OCI-M2 (cell line): ENCODE results near the gene CRHR2.
"Not testable (repeated sequence)": the region's sequence is repeated elsewhere in the genome, so short reads cannot be mapped to it uniquely, and the experiment has no call there.

Experiments
- DNase-seq: peaks from one replicate; lab custom pipeline; 2025; ENCODE audit not compliant: unreplicated experiment; lab: John Stamatoyannopoulos, UW

The CRHR2 gene

DNA sequence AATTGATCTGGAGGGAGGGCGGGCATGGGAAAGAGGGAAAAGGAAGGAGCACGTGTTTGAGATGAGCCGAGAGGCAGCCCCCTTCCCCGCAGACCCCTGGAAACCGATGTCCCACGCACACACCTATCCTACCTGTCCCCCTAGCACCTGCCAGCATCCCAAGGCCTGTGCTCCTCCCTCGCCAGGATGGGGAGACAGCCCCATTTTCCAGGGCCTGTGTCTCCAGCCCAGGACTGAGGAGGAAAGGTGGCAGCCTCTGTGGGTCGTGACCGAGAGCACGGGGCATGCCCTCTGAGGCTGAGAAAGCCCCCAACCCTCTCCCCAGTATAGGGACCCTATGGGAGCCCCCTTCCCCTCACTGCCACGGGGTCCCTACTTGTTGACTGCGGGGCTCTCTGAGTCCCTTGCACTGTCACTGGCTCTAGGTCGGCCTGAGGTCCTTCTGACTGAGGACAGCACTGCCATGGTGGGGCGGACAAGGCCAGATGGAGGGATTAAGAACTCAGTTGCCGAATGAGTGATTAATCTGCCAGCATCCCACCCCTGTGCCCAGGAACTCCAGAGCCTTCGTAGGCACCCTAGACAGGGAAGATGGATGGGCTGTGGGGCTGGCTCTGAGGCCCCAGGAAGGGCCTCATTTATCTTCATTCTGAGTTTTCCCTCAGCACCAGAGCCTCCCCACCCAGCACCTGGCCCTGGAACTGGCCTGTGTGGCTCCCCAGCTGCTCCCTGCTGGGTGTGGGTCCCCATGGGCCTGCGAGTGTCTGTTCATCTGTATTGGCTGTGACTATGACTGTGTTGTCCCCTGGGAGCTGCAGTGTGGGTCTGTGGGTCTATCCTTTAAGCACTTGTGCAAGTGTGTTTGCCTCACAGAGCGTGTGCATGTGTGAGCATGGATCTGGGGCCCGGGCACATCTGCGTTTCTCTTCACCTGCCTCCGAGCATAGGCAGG lies 26.0 kb downstream of the CRHR2 start:
- no peak for DNase-seq

- DNase-seq = no peak
These were observed 26.9 kb downstream of the CRHR2 start for GRCh38 chr7:30655096-30655970.

DNA sequence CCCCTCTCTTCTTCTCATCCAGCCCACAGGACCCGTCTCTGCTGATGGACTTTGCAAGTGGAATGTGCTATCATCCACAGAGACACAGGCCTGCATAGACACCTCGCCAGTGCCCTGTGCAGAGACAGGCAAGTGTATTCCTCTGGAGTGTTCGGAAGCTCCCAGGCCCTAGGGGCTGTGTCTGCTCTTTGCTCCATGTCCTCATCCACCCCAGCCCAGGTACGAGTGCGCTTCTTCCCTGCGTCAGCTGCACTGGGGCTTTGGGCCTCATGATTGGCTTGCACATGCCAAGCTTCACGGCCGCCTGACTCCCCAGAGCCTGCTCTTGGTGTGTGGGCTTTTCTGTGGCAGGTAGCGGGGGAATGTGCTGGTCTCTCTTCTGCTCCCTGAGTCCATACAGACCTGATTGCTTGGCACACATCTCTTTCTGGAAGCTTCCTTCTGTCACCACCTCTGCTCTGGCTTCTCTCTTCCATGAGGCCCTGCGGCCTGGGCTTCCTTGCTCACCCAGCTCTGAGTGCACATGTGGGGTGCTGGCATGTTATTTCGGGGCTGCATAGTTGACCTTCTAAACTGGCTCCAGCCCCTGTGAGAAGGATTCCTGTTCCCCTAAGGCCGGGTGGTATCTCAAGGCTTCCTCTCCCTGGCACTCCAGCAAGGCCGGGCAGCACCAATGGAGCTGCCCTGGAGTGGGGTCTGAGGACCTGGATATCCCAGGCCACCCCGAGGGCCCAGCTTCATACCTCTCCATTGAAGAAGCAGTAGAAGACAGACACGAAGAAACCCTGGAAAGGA lies 27.8 kb downstream of the CRHR2 start:
- no peak for DNase-seq

GRCh38 chr7:30652698-30653641 lies 29.3 kb downstream of the CRHR2 start:
- no peak for DNase-seq

- DNase-seq = no peak
These were observed 30.1 kb downstream of the CRHR2 start for GRCh38 chr7:30652132-30652531.

DNA sequence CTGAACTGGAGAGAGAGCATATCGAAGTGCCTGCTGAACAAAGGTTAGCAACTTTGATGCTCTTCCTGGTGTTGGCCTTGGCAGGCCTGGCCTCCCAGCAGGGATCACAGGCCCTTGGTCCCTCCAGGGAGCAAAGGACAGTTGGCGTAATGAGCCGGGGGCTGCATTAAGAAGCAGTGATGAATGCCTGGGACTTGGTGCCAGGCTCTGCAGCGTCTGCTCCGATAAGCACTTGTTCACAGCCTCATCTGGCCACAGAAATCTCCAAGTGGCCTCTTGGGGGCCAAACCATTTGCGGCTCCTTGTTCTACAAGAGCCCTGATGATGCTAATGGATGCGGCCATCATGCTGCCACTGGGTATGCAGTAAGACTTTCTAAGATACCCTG lies 31.8 kb downstream of the CRHR2 start:
- DNase-seq = no peak

DNA sequence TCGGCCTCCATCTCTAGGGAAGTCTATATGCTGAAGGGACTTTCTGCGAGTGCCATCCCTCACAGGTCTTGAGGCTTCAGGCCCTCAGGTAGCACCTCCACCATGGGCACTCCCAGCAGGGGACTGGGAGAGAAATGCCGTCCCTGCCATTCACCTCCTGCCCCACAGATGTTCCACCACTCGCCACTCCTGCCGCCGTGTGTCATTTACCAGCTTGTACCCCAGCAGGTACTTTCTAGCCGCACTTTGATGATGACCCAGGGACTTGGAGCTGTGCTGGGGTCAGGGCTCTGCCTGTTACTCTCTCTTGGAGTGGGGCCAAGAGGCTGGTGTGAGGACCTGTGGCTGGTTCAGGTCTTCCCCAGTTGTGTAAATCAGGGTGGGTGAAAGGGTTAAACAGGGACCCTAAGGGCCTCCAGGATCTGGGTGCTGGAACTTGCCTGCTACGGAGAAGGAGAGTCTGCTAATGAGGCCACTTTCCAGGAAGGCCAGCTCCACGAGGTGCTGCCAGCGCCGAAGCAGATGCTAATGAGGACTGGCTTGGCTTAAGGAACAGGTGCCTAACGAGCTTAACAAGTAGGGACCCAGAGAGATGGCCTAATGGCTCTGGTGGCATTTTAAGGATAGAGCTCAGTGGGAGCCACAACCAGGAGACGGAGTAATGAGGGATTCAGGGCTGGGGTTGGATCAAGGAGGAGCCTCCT lies 32.4 kb downstream of the CRHR2 start:
- DNase-seq = no peak

DNA sequence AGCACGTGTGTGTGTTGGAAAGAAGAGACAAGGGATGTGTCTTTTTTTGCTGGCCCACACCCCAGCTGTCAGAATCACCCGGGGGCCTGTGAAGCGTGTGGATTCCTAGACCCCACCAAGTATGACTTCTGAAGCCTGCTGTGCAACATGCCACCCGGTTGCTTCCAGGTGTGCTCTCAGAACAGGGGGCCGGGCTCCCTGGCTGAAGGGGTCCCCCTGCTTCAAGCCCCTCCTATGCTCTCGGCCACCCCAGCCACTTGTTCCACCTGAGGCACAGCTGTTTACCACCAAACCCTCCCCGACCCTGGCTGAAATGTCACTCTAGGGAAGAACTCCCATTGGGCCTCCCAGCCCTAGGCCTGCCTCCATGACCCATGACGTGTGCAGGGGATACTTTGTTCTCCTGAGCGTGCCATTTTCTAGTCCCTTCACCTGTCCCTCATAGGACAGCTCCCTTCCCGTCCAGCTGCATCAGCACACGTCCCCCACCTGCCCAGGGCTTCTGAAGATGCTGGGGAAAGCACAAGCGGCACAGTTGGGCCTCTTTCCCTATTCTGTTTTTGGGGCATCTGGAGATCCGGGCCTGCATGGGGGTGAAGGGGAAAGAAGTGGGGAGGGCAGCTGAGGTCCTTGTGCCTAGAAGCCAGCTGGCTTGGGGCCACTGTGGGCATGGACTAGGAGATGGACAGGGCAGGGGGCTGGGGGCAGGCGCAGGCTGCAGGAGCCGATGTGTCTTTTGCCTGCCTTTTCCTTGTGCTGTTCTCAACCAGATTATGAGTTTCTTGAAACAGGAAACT lies 33.3 kb downstream of the CRHR2 start:
- no peak for DNase-seq

DNA sequence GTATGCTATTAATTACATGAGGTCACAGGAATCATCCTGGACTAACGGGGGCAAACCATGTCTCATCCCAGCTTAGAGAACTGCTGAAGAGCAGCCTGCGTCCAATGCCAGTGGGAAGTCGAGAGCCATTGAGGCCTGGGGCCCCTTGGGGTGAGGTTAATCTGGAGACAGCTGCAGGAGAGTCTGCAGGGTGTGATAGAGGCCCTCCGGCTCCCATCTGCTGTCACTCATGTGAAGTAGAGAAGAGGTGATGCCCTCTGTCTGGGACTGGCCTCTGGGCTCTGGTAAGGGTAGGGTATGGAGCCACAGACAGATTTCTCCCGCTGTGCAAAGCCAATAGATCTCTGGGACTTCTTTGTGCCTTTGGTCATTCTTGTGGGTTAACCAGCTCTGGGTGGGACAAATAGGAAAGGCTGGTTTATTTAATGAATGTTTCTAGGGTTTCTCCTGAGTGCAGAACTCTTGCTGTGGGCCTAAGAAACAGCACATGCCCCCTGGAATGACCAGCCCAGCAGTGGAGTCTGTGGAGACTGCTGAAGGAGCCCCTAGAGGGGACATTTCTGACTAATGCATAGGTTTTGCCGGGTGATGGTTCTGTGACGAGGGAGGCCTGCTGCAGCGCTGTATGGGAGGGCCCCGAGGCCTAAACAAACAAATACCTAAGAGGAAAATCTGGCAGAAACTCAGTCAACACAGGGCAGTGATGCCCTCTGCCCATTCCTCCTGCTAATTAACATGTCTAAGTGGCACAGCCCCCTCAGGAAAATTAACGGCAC lies 34.5 kb downstream of the CRHR2 start:
- DNase-seq = no peak

GRCh38 chr7:30646154-30646553 lies 36.1 kb downstream of the CRHR2 start:
- DNase-seq = no peak

GRCh38 chr7:30645661-30646060 lies 36.6 kb downstream of the CRHR2 start:
- no peak for DNase-seq

DNA sequence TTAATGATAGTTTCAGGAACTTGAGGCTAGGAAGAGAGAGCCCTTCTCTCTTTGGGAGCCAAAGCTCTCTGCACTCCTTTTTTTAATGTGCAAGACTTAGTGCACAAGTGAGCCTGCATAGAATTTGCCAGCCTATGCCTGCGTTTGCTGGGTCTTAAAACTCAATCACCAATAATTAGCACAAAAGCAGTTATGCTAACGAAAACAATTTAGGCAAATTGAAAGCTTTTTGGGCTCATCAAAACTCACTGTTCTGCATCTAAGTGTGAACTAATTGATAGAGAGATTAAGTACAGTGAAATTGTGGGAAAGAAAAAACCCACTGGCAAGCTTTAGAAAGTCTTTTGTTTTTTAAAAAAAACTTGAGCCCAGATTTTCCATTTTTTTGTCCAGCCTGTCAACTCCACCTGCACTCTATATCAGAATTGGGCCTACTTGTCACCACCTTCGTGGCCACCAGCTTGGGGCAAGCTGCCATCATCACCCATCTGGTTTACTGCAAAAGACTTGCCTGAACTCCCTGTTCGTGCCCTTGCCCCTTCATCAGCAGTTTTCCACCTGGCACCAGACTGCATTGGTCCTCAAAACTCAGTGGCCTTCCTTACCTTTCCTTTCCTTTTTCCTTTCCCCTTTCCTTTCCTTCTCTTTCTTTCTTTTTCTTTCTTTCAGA lies 37.8 kb downstream of the CRHR2 start:
- DNase-seq = no peak

DNA sequence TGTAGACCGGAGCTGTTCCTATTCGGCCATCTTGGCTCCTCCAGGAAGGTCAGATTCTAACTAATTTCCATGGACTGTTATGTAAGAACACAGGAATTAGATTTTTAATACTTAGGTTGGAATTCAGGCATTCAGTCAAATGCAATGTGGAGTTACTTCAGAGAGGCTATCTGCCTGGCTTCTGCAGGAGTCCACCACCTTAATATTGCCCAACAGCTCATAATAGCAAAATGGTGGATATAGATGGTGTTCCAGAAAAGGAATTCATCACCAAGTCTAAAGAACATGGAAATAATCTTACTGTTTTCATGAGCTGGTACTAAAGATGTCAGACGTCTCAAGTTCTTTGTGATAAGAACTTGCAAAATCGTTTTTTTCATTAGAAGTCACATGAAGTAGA lies 39.5 kb downstream of the CRHR2 start:
- DNase-seq = no peak

DNA sequence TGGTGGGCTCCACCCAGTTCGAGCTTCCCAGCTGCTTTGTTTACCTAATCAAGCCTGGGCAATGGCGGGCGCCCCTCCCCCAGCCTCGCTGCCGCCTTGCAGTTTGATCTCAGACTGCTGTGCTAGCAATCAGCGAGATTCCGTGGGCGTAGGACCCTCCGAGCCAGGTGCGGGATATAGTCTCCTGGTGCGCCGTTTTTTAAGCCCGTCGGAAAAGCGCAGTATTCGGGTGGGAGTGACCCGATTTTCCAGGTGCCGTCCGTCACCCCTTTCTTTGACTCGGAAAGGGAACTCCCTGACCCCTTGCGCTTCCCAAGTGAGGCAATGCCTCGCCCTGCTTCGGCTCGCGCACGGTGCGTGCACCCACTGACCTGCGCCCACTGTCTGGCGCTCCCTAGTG lies 39.9 kb downstream of the CRHR2 start:
- DNase-seq = not testable (repeated sequence)

GRCh38 chr7:30635798-30636197 lies 46.5 kb downstream of the CRHR2 start:
- no peak for DNase-seq

DNA sequence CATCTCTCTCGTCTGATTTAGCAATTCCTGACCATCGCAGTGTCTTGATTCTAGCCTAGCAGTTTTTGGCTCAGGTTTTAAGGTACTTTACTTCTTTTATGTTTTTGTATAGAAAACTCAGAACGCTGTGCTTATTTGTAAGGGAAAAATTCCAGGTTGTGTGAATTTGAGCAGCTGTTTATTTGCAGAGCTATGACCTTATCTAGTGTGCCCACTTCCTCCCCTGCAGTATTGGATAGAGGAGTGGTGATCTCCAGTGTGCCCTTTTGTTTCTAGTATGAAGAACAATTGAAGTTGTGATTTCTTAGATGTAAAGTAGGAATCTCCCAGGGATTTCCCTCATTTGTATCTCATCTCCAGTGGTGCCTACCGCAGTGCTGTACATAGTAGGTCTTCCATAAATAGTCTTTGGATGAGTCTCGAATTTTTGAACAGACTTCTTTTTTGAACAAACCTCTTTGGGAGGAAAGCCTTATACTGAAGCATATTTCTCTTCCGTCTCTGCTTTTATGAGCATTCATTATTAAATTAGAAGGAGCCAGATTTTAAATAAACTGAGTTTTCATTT lies 47.5 kb downstream of the CRHR2 start:
- no peak for DNase-seq

GRCh38 chr7:30634193-30634626 lies 48.0 kb downstream of the CRHR2 start:
- no peak for DNase-seq
